ENCODE results near the gene NUDT1. TPM values are rescaled to one million over a fixed set of nuclear protein-coding genes. Genes with fewer than 3 reads are reported as not detected.

The NUDT1 gene
- total RNA-seq, 3 donors from 2014 or later, result 6.8 to 20.3 (median 12.4) TPM

GRCh38 chr7:2199956-2200583 is 42.0 kb upstream of the NUDT1 start:
- DNase-seq, result no peak
- no peak for ATAC-seq
- no peaks in the 10 kb centered on the region for H3K4me1 ChIP-seq (ENCODE audit: low read depth)
- no peak for TF ChIP-seq CTCF (IDR thresholded peaks at IDR 0.05)
- intact Hi-C loops (cut with DNase I, micrococcal nuclease), result loop anchor here in 1 of 2 donors (10.0 kb wide), 1 partner anchor 95 kb away; no protein-coding TSS in a partner anchor
- H3K9me3 ChIP-seq, result peaks cover 10% of the 10 kb centered on the region
- no peak overlapping the region for H3K4me3 ChIP-seq
- H3K36me3 ChIP-seq (ENCODE audit: low read depth), result no peaks in the 10 kb centered on the region

GRCh38 chr7:2200584-2200980 is 41.4 kb upstream of the NUDT1 start:
- no peak for DNase-seq
- Histone ChIP-seq H3K9me3 (peaks cover 6% of the 10 kb centered on the region), H3K36me3 (ENCODE audit: low read depth) (no peaks in the 10 kb centered on the region), H3K4me3 (no peak overlapping the region), H3K4me1 (ENCODE audit: low read depth) (no peaks in the 10 kb centered on the region)
- ATAC-seq, result no peak
- TF ChIP-seq CTCF (IDR thresholded peaks at IDR 0.05), result no peak
- intact Hi-C loops (cut with DNase I, micrococcal nuclease), result loop anchor here in 1 of 2 donors (10.0 kb wide), 1 partner anchor 96 kb away; no protein-coding TSS in a partner anchor

- intact Hi-C loops (cut with DNase I, micrococcal nuclease), result loop anchor here in 1 of 2 donors (10.0 kb wide), 1 partner anchor 96 kb away; no protein-coding TSS in a partner anchor
- Histone ChIP-seq H3K4me1 (ENCODE audit: low read depth) (no peaks in the 10 kb centered on the region), H3K4me3 (no peak overlapping the region), H3K9me3 (peaks cover under 1% of the 10 kb centered on the region), H3K36me3 (ENCODE audit: low read depth) (no peaks in the 10 kb centered on the region)
- ATAC-seq (no peak), DNase-seq (no peak)
- TF ChIP-seq CTCF (IDR thresholded peaks at IDR 0.05), result no peak
Observed at GRCh38 chr7:2201128-2201527, 40.9 kb upstream of the NUDT1 start.

GRCh38 chr7:2201686-2202360 is 40.2 kb upstream of the NUDT1 start:
- no peaks in the 10 kb centered on the region for H3K36me3 ChIP-seq (ENCODE audit: low read depth)

GRCh38 chr7:2202361-2202761 is 39.7 kb upstream of the NUDT1 start:
- H3K36me3 ChIP-seq (ENCODE audit: low read depth), result no peaks in the 10 kb centered on the region

More at GRCh38 chr7:2201686-2202360, 40.2 kb upstream of the NUDT1 start:
- Histone ChIP-seq H3K9me3 (no peaks in the 10 kb centered on the region), H3K4me1 (ENCODE audit: low read depth) (no peaks in the 10 kb centered on the region), H3K4me3 (no peak overlapping the region)
- no peak for TF ChIP-seq CTCF (IDR thresholded peaks at IDR 0.05)
- no peak for ATAC-seq
- DNase-seq, result no peak
- intact Hi-C loops (cut with DNase I, micrococcal nuclease), result loop anchor here in 1 of 2 donors (10.0 kb wide), 1 partner anchor 97 kb away; no protein-coding TSS in a partner anchor

More at GRCh38 chr7:2202361-2202761, 39.7 kb upstream of the NUDT1 start:
- no peaks in the 10 kb centered on the region for H3K9me3 ChIP-seq
- ATAC-seq (no peak), DNase-seq (no peak)
- TF ChIP-seq CTCF (IDR thresholded peaks at IDR 0.05), result no peak
- no peaks in the 10 kb centered on the region for H3K4me1 ChIP-seq (ENCODE audit: low read depth)
- intact Hi-C loops (cut with DNase I, micrococcal nuclease), result loop anchor here in 1 of 2 donors (10.0 kb wide), 1 partner anchor 98 kb away; no protein-coding TSS in a partner anchor
- H3K4me3 ChIP-seq, result no peak overlapping the region
